ENCODE results near the gene P2RX2.
"Not testable (repeated sequence)": the region's sequence is repeated elsewhere in the genome, so short reads cannot be mapped to it uniquely, and the experiment has no call there.

The P2RX2 gene

DNA sequence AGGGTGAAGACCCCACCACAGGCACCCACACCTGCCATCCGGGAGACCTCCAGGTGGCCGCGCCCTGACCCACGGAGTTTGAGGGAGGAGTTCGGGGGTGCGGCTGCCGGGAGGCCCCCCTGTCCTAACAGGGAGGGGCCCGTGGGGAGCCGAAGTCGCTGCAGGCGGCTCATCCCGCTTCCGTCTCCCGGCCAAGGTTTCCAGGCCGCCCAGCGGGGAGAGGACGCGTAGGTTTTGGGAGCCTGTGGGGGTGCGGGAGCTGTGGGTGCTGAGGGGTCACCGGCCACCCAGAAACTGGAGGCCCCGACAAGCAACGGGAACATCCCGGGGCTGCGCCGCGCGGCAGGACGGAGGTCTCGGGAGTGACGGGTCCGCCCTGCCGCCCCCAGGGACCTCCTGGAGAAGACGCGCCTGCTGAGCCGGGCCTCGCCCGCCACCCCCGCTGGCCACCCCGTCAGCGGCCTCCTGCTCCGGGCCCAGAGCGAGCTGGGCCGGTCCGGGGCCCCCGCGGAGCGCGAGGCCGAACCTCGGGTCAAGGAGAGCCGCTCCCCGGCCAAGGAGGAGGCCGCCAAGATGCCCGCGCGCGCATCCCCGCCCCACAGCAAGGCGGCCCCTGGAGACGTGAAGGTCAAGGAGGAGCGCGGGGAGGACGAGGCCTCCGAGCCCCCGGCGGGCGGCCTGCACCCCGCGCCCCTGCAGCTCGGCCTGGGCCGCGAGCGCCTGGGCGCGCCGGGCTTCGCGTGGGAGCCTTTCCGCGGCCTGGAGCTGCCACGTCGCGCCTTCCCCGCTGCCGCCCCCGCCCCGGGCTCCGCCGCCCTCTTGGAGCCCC lies 35.8 kb upstream of the P2RX2 start:
- DNase-seq: no peak
- intact Hi-C loops (cut with DNase I): no loop called here

DNA sequence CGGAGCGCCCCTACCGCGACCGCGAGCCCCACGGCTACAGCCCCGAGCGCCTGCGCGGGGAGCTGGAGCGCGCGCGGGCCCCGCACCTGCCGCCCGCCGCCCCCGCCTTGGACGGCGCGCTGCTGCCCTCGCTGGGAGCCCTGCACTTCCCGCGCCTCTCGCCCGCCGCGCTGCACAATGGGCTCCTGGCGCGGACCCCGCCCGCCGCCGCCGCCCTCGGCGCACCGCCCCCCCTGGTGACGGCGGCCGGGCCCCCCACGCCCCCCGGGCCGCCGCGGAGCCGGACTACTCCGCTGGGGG lies 35.2 kb upstream of the P2RX2 start:
- intact Hi-C loops (cut with DNase I): no loop called here
- no peak for DNase-seq

DNA sequence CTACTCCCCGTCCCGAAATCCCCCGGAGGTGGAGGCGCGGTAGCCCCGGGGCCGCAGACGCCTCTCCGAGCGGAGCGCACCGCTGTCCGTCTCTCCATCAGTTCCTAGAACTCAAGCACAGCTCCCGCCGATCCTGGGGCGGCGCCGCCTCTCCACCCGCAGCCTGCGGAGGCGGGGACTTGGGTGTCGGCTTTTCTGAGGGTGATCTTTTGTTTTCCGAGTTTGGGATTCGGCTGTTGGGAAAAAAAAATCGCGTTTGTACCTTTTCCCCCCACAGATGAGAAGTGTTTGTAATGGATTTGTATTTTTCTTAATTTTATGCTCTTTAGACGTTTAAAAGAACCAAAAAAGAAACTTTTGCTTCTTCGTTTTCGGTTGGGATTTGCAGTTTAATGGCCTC lies 34.8 kb upstream of the P2RX2 start:
- intact Hi-C loops (cut with DNase I): no loop called here
- DNase-seq: no peak

DNA sequence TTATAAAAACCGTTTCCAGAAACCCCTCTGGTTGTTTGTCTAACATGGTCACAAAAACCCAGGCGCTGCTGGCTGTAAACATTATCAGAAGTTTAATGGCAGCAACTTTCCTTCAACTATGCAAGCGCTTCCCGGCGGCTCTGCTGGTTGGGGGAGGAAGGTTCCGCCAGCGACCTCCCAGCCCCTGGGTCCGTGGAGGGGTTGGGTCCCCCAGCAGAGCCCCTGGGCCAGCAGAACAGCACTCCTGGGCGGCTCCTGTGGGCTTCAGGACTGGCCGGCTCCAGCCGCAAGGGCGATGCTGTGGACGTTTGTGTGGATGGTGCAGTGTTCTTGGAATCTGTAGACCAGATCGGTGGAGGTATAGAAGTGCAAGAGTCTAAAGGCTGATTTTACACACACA lies 34.1 kb upstream of the P2RX2 start:
- no peak for DNase-seq
- intact Hi-C loops (cut with DNase I): no loop called here

DNA sequence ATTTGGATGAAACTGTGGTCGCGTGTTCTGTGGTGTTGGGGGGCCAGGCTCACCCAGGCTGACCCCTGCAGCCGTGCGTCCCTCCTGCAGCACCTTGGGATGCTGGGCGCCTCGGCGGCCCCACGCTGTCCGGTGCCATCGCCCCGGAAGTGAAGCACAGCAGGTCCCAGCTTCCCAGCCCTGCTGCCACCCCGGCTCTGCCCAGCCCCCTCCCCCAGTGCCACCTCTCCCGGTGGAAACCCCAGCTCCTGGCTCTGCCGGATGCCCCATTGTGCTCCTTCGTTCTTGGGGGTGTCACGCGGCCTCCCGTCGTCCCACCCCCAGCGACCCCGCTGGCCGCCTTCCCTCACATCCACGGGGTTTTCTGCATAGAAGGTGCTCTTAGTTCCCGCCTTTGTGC lies 33.4 kb upstream of the P2RX2 start:
- DNase-seq: no peak
- intact Hi-C loops (cut with DNase I): no loop called here

DNA sequence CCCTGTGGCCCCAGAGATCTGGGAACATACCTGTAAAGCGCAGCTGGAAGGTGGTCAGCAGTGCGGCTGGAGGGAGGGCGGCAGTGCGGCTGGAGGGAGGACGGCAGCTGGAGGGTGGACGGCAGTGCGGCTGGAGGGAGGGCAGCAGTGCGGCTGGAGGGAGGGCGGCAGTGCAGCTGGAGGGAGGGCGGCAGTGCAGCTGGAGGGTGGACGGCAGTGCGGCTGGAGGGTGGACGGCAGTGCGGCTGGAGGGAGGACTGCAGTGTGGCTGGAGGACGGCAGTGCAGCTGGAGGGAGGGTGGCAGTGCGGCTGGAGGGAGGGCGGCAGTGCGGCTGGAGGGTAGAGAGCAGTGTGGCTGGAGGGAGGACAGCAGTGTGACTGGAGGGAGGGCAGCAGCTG lies 31.6 kb upstream of the P2RX2 start:
- intact Hi-C loops (cut with DNase I): no loop called here
- no peak for DNase-seq

DNA sequence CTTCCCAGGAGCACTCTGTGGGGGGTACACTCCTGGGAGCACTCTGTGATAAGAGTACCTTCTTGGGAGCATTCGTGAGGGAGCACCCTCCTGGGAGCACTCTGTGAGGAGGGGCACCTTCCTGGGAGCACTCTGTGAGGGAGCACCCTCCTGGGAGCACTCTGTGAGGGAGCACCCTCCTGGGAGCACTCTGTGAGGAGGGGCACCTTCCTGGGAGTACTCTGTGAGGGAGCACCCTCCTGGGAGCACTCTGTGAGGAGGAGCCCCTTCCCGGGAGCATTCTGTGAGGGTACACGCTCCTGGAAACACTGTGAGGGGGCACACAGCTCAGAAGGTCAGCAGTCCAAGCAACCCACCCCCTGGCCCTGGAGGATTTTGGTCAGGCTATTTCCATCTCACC lies 30.8 kb upstream of the P2RX2 start:
- intact Hi-C loops (cut with DNase I): no loop called here
- no peak for DNase-seq

DNA sequence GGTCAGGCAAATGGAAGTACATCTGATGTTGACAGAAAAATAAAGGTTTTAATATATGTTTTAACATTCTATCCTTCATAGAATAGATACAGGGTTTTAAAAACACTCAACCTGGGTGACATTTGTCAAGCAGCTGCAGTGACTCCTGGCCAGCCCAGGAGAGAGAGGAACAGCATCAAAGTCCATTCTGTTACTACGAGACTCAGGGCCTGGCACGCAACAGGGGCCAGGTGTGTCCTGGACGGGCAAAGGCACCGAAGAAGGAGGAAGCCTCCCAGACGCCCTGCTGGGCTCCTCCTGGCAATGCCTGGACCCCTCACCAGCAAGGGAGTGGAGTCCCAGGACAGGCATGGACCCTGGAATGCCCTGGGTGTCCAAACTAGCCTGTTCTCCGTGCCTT lies 30.3 kb upstream of the P2RX2 start:
- no peak for DNase-seq
- intact Hi-C loops (cut with DNase I): no loop called here

DNA sequence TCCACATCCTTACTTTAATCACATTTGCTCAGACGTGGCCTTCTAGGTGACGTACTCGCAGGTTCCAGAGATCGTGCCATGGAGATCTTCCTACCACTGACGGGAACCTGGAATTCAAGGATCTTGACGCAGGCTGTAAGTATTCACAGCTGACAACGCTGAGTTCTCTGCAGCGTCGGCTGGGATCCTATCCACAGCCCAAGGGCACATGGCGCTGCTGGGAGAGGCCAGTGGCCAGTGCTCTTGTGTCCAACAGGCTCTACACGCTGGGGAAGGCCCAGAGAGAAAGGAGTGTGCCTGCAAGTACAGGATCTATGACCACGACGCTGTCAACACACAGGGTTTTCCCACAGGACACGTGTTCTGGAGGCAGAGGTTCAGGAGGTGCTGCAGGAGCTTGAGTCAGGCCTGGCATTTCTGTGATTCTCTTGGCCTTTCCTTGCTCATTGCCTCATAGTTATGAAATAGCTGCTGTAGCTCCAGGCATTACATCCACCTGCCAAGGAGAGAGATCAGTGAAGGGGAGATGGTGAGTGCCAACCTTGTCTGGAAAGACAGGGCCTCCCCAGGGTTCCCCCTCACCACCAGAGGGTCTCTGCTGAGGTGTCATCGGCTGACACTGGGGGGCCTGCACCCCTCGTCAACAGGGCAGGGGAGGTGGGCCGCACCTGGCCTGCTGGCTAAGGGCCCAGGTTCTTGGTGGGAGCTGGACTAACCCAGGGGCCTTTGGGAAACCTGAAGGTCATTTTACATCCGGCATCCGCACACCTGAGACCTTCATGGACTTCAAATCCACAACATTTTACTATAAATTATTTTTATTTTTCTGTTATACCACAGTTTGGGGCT lies 29.5 kb upstream of the P2RX2 start:
- intact Hi-C loops (cut with DNase I): no loop called here
- no peak for DNase-seq

DNA sequence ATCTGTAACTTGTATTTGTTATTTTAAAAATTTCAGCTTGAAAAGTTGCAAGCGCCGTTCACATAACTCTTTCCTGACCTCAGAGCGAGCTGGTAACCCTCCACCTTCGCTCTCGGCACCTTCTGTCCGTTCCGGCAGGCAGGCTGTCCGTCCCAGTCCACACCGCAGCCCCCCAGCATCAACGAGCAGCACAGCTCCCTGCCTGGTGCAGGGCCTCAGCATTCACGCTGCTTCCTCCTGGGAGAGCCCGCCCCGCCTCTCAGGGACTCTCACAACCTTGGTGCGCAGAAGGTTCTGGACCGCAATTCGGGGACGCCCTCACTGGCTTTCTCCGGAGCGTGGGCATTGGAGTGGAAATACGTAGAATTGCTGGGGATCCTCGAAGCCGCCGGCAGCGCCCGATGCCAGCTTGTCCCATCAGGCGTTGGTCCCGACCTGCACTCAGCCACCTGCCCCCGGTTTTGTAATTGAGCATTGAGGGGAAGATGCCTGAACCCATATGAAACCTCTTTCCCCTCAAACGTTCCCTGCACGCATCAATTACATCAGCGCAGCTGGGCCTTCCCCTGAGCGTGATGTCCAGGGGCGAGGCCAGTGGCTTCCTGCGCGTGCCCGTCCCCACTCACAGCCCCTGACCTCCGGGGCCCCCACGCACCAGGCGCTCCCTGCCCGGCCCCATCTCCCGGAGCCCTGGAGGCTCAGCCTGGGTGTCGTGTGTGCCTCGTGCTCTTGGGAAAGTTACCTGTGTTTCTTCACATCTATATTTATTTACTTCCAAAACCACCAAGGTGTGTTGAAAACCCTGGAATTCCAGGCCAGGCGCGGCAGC lies 27.3 kb upstream of the P2RX2 start:
- no peak for DNase-seq
- intact Hi-C loops (cut with DNase I): no loop called here

DNA sequence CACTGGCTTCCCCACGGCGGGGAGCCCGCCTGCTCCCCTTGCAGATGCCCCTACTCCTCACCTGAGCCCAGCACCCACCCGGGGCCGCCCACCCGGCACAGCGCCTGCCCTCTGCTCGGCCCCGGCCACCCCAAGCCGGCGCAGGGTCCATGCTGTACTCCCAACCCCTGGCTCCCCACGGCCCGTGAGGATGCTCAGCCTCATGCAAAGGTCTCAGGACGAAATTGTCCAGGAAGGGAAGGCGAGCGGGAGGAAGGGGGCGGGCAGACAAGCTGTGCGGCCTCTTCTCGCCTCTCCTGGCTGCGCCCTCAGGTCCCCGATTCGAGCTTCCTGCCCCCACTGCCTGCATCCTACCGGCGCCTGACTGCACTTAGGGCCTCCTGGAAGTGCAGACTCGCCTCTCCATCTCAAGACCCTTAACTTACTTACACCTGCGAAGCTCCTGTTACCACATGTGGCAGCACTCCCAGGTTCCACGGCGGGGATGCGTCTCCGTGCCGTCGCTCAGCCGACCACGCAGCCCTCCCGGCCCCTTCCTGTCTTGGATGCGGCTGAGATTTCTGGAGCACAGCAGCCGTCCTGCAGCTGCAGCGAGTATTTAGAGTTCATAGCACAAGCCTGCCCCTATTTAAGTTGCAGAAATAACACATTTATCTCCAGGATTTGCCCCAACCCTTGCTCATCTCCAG lies 26.1 kb upstream of the P2RX2 start:
- intact Hi-C loops (cut with DNase I): no loop called here
- no peak for DNase-seq

DNA sequence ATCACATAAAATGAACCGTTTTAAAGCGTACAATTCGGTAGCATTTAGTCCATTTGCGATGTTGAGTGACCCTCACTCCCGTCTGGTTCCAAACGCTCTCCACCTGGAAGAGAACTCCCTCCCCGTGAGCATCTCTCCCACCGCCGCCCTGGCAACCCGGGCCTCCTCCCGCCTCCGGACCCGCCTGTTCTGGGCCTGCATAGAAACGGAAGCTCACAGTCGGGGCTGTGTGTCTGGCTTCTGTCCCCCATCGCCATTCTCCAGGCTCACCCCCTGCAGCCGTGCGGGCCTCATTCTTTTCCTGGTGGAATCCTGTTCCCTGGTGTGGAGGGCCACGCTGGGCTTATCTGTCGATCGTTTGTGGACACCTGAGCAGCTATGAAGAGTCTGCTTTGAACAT lies 25.5 kb upstream of the P2RX2 start:
- intact Hi-C loops (cut with DNase I): no loop called here
- DNase-seq: no peak

DNA sequence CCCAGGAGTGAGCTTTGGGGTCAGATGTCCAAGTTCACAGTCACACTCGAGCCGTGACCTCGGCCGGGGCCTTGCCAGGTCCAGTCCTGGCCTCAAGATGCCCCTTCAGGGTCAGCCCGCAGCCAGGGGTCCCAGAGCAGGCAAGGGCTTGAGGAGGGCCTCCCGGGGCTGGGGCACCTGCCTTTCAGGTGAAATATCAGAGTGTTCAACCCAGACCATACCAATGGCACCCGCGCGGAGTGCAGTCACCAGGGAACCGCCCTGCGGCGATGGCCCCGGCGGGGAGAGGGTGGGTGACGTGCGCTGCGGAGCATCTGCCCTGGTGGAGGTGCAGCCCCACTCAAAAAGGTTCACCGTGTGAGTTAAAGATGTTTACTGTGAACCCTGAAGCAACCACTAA lies 25.1 kb upstream of the P2RX2 start:
- intact Hi-C loops (cut with DNase I): no loop called here
- no peak for DNase-seq

DNA sequence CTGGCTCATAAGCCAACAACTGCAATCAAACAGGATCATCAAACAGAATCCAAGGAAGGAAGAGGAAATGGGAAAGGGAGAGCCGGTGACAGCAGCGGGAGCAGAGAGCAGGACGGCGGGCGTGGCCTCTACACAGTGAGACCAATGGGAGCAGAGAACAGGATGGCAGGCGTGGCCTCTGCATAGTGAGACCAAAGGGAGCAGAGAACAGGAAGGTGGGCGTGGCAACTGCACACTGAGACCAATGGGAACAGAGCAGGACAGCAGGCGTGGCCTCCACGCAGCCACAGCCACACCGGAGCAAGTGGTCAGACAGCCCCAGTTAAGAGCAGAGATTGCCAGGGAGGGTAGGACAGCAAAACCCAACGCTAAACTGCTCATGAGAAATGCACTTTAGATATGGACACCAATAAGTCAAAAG lies 24.6 kb upstream of the P2RX2 start:
- peak; percentile 25 to 96 (median 87) for DNase-seq
- intact Hi-C loops (cut with DNase I): no loop called here

DNA sequence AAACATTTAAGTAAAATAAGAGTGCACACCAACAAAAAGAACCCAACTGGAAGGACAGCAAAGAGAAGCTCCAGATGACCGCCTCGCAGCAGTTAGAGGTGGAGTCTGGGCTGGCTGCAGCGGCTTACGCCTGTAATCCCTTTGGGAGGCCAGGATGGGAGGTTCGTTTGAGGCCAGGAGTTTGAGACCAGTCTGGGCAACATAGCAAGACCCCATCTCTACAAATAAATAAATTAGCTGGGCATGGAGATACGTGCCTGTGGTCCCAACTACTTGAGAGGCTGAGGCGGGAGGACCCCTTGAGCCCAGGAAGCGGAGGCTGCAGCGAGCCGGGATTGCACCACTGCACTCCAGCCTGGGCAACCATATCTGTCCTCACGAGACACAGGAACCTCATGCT lies 23.4 kb upstream of the P2RX2 start:
- DNase-seq: no peak
- intact Hi-C loops (cut with DNase I): no loop called here

DNA sequence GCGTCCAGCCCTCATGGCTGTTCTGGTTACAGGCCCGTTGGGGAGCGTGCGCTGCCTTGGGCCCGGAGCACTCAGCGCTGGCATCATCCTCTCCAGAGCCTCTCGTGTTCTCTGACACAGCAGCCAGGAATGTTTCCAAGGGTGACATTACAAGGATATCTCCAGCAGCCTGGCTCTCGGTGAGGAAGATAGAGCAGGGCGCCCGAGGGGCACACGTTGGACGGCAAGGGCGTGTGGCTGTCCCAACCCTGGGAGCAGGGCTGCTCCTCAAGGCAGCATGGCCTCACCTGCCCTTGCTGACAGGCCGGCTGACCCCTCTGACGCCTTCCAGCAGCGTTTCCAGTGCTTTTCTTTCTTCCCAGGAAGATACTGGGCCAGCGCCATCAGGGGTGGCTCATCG lies 22.6 kb upstream of the P2RX2 start:
- intact Hi-C loops (cut with DNase I): no loop called here
- DNase-seq: no peak

DNA sequence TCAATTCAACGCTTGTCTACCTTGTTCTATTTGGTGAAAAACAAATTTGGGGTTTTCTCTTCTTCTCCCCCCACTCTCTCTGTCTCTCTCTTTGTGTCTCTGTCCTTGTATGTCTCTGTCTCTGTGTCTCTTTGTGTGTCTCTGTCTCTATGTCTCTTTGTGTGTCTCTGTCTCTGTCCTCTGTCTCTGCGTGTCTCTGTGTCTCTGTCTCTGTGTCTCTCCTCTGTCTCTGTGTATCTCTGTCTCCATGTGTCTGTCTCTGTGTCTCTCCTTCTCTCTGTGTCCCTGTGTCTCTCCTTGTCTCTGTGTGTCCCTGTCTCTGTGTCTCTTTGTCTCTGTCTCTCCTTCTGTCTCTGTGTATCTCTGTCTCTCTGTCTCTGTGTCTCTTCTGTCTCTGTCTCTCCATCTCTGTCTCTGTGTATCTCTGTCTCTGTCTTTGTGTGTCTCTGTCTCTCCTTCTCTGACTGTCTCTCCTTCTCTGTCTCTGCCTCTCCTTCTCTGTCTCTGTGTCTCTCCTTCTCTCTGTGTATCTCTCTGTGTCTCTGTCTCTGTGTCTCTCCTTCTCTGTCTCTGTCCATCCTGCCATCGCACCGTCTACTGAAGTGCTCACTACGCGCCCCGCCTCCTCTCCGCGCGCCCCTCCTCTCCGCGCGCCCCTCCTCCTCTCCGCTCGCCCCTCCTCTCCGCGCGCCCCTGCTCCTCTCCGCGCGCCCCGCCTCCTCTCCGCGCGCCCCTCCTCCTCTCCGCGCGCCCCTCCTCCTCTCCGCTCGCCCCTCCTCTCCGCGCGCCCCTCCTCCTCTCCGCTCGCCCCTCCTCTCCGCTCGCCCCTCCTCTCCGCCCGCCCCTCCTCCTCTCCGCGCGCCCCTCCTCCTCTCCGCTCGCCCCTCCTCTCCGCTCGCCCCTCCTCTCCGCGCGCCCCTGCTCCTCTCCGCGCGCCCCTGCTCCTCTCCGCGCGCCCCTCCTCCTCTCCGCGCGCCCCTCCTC lies 21.0 kb upstream of the P2RX2 start:
- peak in 12 of 42 donors; percentile 7 to 63 (median 38) for DNase-seq
- intact Hi-C loops (cut with DNase I): no loop called here

DNA sequence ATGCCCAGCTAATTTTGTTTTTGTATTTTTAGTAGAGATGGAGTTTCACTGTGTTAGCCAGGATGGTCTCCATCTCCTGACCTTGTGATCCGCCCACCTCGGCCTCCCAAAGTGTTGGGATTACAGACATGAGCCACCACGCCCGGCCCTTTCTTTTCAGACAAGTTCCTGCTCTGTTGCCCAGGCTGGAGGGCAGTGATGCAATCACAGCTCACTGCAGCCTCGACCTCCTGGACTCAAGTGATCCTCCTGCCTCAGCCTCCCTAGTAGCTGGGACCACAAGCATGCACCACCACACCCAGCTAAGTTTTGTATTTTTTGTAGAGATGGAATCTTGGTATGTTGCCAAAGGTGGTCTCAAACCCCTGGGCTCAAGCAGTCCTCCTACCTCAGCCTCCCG lies 19.1 kb upstream of the P2RX2 start:
- DNase-seq; intact Hi-C loops (cut with DNase I): not testable (repeated sequence)

Measured in head of caudate nucleus (tissue), 42 donors.